Left ventricle myocardium superior (tissue), 1 donor: ENCODE results near the gene ARFGAP2. TPM values are rescaled to one million over a fixed set of nuclear protein-coding genes. Genes with fewer than 3 reads are reported as not detected.

Experiments used
- ATAC-seq: fragments of 200-7000 bp; cut with Tn5 transposase; one replicate; pipeline ENCODE4 v1.9.1; 2020; ENCODE audit warnings: mild to moderate bottlenecking, moderate library complexity
- DNase-seq: peaks from one replicate; pipeline ENCODE4 v3.0.0-alpha.2; 2020
- intact Hi-C: fragments of 100-400 bp; cut with micrococcal nuclease; formaldehyde crosslinking; loops from one replicate; pipeline ENCODE4 v1.11.0; 2022
- total RNA-seq: library from RNA; stranded (reverse); fragmentation: NEBNext Ultra II Directional; extraction: Animal tissue kit (Norgen Biotek cat#: 25700); gene quantifications from one replicate; pipeline ENCODE4 v1.2.1, GENCODE V29; 2021
- donor health status: DM: no; HTN: yes; CAD: no; lungs with severe emphysema.

Gene ARFGAP2
- total RNA-seq, 1 donor from 2014 or later = 48.0 TPM

DNA sequence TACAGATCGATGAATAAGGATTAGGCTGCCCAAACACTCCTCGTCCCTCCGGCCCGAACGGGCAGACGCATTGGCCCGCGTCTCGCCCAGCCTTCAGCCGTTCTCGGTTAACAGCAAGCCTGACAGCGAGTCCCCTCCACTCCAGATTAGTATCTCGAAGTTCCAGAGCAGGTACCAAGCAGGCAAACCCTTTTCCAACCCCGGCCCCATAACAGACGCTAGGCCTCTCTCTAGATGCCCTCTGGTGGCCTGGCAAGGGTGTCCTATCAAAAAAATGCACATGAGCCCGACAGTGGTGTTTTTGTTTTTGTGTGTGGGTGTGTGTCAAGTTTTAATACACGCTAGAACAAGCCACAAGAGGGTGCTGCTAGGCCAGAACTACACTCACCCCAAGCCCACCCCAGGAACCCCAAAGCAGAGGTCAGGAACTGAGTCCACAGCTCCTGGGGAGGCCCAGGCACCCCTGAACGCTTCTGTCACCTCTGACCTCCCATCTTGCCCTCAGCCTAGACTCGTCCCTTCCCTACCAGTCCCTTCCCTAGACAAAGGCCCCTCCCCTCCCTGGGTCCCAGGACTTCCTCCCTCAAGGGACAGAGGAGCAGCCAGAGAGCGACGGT is 658 bp upstream of the ARFGAP2 start:
- ATAC-seq = peak; percentile 57
- intact Hi-C loops = no loop called here
- DNase-seq = no peak

- no peak for ATAC-seq
- intact Hi-C loops = no loop called here
- no peak for DNase-seq
Measured at GRCh38 chr11:47175746-47176327, 842 bp downstream of the ARFGAP2 start.

DNA sequence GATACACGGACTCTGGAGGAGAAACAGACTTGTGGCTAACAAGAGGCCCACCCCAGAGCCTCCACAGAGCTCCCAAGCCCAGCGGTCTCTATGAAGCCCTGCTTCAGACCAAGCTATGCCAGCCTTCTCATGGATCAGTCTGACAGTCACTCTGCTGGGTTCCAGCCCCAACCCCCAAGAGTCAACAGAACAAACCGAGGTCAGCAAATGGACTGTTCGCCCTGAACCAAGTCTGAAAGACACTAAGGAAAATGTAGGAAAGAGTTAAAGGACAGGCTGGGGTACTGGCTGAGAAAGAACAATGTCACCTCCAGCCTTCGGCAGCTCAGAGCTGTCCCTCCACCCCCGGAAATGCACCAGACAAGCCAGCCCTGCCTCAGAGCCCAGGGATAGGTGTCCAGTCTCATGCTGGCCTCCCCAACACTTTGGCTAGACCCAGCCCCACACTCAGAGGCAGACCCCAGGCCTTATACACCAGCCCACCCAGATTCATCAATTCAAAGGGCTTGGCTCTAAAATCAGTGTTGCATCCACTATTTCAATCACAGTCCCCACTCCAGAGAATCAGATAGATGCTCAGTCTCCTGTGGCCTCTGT is 3.8 kb downstream of the ARFGAP2 start:
- intact Hi-C loops = no loop called here
- DNase-seq (no peak), ATAC-seq (no peak)

DNA sequence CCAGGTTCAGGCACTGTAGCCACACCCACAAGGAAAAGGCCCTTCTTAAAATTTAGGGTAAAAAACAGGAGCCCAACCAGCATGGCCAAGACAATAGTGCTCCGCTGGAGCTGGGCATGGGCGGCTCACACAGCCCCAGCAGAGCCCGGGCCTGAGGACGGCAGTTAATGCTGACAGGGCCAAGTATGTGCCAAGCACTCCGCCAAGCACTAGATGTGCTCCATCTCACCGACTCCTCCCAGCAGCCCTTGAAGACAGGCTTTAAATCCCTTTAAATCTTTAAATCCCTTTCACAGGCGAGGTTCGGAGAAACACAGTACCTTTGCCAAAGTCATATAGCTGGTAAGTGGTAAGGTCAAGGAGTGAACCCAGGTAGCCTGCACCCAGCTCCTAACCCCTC is 4.8 kb downstream of the ARFGAP2 start:
- ATAC-seq = peak; percentile 8
- intact Hi-C loops = no loop called here
- peak; percentile 48 for DNase-seq

DNA sequence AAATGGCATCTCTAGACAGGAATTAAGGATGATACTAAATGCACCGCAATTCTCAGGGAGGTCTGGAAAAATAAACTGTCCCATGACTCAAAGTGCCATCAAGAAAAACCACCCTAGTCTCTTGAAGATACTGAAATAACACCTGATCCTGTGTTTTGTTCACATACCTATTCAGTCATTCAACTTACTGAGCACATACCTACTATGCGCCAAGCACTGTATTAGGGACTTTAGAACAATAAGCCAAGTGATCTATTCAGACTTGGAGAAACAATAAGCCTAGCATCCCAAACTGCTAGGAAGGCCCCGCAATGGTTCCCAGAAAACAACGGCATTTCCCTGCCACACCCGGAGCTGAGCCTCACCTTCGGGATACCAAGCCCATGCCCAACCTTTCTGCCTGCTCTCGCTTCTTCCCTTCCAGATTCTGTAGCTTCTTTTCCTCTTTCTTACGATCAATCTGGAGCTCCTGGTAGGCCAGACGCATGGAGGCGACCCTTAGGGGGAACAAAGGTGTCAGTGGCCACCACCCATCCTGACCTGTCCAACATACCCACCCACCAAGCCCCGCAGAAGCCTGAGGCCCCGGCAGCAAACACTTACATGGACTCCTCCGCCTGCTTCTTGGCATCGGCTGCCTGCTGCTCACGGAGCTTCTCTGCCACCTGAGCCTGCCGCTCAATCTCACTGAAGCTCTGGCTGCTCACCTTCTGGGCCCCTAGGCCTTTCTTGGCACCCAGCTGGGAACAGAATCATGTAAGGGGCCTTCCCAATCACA is 5.4 kb downstream of the ARFGAP2 start:
- intact Hi-C loops = no loop called here
- DNase-seq (peak; percentile 27), ATAC-seq (no peak)

DNA sequence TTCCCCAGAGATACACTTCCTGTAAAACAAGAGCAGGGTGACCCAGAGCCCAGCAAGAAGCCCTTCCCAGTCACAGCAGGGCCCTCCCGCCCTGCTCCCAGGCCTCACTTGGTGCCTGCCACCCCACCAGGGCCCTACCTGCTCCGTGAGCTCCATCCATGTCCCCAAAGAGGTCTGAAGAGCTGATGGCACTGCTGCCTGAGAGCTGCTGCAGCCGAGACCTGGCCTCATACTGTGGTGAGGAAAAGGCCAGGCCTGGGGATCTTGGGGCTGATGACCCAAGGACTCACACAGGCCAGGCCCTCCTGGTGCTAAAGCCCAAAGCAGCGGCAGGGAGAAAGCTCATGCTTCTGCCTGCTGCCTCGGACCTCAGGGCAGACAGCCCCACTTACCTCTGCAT is 10.3 kb downstream of the ARFGAP2 start:
- peak; percentile 19 for DNase-seq
- intact Hi-C loops = no loop called here
- no peak for ATAC-seq

GRCh38 chr11:47165253-47165840 is 11.3 kb downstream of the ARFGAP2 start:
- DNase-seq (peak; percentile 12), ATAC-seq (no peak)
- intact Hi-C loops = no loop called here

- no peak for ATAC-seq
- intact Hi-C loops = no loop called here
- DNase-seq = no peak
Measured at GRCh38 chr11:47164321-47164720, 12.4 kb downstream of the ARFGAP2 start.

DNA sequence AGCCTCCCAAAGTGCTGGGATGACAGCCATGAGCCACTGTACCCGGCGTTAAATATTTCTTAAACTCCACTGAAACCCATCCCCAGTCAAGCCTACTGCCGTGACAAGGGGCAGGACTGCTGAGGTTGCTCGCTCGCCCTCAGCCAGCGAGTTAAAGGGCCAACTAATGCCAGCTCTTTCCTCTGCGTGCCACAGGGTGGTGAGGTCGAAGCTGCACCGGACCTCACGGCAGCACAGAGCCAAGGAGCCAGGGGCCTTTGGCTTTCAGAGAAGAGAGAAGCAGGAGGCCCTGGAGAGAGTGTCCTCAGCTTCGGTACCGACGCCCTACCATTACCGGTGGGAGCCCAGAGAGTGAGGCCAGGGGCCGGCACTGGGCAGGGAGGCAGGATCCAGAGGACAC is 12.8 kb downstream of the ARFGAP2 start:
- intact Hi-C loops = no loop called here
- no peak for ATAC-seq
- DNase-seq = no peak

- DNase-seq = peak; percentile 0
- ATAC-seq = peak; percentile 2
Measured at GRCh38 chr11:47163193-47163592, 13.5 kb downstream of the ARFGAP2 start.

DNA sequence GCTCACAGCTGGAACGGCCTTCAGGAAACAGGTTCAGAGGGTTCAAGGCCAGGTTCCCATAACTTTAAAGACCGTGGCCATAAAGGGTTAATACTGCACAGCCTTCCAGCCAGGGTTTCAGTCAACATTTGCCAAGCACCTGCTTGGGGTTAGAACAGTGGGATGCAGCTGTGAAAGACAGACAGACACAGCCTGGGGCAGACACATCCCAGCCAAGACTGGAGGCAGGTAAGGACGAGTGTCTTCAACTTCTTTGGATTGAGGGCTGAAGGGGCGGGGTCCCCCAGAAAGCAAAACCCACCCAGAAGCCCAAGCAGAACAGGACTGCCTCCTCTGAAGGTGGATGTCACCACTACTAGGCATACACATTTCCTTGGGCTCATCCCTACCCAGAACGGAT is 14.3 kb downstream of the ARFGAP2 start:
- no peak for DNase-seq
- ATAC-seq = peak; percentile 1
- intact Hi-C loops = no loop called here

More at GRCh38 chr11:47163193-47163592, 13.5 kb downstream of the ARFGAP2 start:
- intact Hi-C loops = no loop called here

DNA sequence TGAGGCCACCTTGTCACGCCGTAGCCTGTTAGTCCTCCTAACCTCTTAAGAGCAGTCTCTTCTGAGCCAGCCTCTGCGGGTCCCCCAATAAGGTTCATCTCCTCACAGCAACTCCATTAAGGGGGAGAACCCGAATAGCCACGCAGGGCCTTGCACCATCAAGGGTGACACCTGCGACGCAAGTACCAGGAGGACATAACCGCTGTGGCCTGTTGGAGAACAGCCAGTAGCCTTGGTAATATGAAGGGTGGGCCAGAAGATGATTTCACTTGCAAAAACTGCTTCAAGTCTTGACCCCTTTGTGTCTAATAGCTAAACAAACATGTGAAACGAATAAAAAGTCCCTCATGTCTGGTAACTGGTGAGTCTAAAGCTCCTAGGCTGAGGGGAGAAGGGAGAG is 14.8 kb downstream of the ARFGAP2 start:
- no peak for ATAC-seq
- no peak for DNase-seq
- intact Hi-C loops = no loop called here

DNA sequence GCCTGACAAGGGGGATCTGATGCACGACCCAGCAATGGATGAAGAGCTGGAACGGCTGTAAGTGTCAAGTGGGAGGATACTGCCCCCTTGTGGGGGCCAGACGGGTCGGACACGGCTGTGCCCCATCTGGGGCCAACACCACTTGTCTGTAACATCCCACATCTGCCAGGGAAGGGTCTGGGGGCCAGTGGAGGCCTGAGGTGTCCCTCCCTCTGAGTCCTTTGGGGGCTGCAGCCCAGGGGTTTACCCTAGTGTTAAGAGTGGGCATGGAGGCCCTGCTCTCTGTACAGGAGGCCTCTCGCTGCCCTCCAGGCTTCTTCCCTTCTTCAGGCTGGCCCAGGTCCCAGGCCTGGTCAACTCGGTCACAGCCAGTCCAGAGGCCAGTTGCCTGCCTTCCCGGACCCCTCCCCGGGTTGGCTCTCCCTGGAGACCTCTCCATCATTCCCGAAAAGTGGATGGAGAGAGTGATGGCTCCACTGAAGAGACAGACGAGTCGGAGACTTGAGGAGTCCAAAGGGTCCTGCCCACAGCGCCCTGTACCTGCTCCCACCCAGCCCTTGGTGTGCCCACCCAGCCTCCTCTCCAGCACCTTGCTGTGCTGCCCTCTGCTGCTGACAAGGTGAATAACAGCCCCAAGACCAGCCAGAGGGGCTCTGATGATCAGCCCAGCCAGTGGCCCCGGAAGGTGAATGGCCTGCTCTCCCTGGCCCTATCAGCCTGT is 15.4 kb downstream of the ARFGAP2 start:
- peak; percentile 76 for ATAC-seq
- intact Hi-C loops = no loop called here
- DNase-seq = peak; percentile 71

DNA sequence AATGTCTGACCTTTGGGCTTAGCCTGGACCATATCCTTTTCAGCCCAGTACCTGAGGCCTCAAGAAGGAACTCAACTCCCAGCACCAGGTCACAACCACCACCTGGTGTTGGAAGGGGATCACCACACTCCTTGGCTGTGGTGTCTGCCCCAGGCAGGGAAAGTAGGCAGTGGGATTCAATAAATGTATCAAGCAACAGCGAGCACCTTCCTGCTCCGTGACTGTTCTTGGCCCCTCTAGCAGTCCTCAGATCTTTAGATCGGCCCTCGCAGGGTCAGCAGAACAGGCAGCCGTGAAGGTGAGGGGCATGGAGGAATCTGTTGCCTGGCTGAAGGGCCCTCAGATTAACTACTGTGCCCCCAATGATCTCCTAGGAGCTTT is 15.9 kb downstream of the ARFGAP2 start:
- DNase-seq = no peak

DNA sequence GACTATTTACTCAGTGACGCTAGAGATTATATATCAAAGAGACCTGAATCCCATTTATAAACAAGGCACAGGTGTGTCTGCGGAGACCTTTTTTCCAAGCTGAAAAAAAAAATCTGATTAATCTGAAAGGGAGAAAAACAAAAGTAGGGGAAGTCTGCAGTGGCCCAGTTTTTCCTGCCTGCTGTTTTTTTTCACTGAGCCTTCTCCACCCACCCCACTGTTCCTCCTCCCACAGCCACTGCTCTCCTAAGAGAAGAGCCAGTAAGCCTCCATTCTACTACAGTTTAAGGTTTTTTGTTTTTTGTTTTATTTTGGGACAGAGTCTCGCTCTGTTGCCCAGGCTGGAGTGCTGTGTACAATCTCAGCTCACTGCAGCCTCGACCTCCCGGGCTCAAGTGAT is 18.4 kb downstream of the ARFGAP2 start:
- DNase-seq = no peak
- intact Hi-C loops = no loop called here
- no peak for ATAC-seq

More for the DNA sequence above, 15.9 kb downstream of the ARFGAP2 start:
- intact Hi-C loops = no loop called here
- peak; percentile 4 for ATAC-seq

GRCh38 chr11:47157805-47158204 is 18.9 kb downstream of the ARFGAP2 start:
- DNase-seq (no peak), ATAC-seq (no peak)
- intact Hi-C loops = no loop called here

- DNase-seq = no peak
- intact Hi-C loops = no loop called here
Measured at GRCh38 chr11:47156951-47157350, 19.7 kb downstream of the ARFGAP2 start.

DNA sequence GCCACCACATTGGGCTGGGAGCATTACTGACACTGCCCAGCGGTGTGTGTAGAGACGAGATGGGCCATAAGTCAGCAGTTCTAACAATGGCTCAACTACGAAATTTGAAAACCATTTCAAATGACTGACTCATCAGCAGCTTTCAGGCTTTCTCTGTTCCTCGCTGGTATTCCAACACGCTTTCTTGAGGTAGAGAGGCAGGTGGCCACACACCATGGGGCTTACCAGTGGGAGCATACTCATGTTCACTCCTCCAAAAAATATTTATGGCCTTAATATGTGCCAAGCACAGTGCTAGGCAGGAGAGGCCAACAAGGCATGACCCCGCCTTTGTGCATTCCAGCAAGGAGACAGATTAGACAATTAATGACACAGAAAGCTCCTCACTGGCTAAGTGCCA is 20.3 kb downstream of the ARFGAP2 start:
- no peak for DNase-seq
- no peak for ATAC-seq
- intact Hi-C loops = no loop called here

More at GRCh38 chr11:47156951-47157350, 19.7 kb downstream of the ARFGAP2 start:
- ATAC-seq = no peak

DNA sequence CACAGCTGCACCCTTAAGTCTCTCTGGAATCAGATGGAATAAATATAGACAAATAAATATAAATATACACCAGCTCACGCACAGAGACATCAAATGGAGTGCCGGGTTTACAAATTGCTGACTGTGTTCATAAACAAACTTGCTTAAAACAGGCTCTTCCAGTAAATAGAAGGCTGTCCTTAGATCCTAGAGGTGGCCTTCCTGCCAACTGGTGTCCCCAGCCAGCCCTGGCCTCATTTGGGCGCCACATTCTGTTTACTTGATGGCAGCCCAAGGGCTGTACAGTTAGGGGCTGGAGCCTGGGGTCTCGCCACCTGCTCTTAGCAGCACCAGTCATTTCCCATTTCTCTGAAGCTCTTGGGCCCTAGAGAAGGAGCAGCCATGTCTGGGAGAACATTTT is 20.8 kb downstream of the ARFGAP2 start:
- ATAC-seq = no peak
- intact Hi-C loops = no loop called here

More for the DNA sequence above, 20.8 kb downstream of the ARFGAP2 start:
- DNase-seq = no peak
